Upper lobe of right lung (tissue), 1 donor: ENCODE measurements around the gene GNAT2. TPM values are rescaled to one million over a fixed set of nuclear protein-coding genes. Genes with fewer than 3 reads are reported as not detected.

Experiments
- ATAC-seq: fragments of 200-7000 bp; cut with Tn5 transposase; one replicate; pipeline ENCODE4 v1.9.1; 2020; ENCODE audit warnings: mild to moderate bottlenecking, moderate library complexity
- DNase-seq: peaks from one replicate; pipeline ENCODE4 v3.0.0-alpha.2; 2020
- H3K27ac ChIP-seq: fragments of 200-600 bp; one replicate; pipeline ENCODE4 v1.8.0; 2022
- H3K27me3 ChIP-seq: fragments of 200-600 bp; one replicate; pipeline ENCODE4 v1.8.0; 2022; ENCODE audit warnings: mild to moderate bottlenecking
- H3K36me3 ChIP-seq: fragments of 200-600 bp; one replicate; pipeline ENCODE4 v1.8.0; 2022
- H3K4me1 ChIP-seq: fragments of 200-600 bp; one replicate; pipeline ENCODE4 v1.8.0; 2022
- H3K4me3 ChIP-seq: fragments of 200-600 bp; one replicate; pipeline ENCODE4 v1.8.0; 2022; ENCODE audit warnings: mild to moderate bottlenecking
- H3K9me3 ChIP-seq: fragments of 200-600 bp; one replicate; pipeline ENCODE4 v1.8.0; 2022
- CTCF ChIP-seq: fragments of 200-600 bp; IDR thresholded peaks from one replicate; pipeline ENCODE4 v1.8.0; 2022; ENCODE audit warnings: antibody characterized with exemption
- intact Hi-C: fragments of 100-400 bp; cut with DNase I; formaldehyde crosslinking; loops from one replicate; pipeline ENCODE4 v1.11.0; 2022
- total RNA-seq: library from RNA; stranded (reverse); fragmentation: NEBNext Ultra II Directional; extraction: Animal tissue kit (Norgen Biotek cat#: 25700); gene quantifications from one replicate; pipeline ENCODE4 v1.2.1, GENCODE V29; 2021
- donor health status: DM: no; HTN: yes; CAD: no; lungs with severe emphysema.

Gene GNAT2
- total RNA-seq, 1 donor from 2014 or later, result not detected

DNA sequence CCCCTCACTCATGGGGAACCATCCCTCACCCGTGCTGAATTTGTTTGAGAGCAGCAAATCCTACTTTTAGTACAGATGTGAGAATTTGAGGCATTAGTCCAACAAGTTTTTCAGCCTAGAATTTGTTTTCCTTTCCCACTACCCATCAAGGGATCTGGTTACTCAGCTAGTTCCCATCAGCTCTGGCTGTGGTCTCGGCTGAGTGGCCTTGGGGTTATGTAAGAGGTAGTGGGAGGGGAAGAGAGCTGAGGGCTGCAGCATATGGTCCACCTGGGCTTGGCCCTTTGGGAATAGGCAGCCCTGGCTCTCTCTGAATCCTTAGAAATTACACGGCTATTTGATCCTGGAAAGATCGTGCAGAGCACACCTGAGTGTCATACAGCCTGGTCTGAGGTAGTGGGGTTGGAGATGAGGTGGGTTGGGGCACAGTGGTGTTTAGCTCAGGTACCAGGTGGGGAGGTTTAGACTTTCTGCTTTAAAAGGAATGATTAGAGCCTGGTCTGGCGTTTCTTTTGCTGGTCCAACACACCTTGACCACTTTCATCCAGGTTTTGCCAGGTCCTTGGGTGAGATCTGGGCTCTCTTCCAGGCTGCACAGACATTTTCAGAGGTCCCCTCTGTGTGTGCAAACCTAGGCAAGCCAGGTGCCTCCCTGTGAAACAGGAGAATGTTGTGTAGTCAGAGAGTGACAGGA is 40.7 kb upstream of the GNAT2 start:
- no peak for ATAC-seq
- intact Hi-C loops, result no loop called here
- DNase-seq, result no peak
- TF ChIP-seq CTCF, result no peak
- Histone ChIP-seq H3K27ac (no peak overlapping the region), H3K36me3 (peaks cover 7% of the 10 kb centered on the region), H3K4me3 (no peak overlapping the region), H3K9me3 (no peaks in the 10 kb centered on the region), H3K4me1 (peaks cover 8% of the 10 kb centered on the region), H3K27me3 (no peaks in the 10 kb centered on the region)

DNA sequence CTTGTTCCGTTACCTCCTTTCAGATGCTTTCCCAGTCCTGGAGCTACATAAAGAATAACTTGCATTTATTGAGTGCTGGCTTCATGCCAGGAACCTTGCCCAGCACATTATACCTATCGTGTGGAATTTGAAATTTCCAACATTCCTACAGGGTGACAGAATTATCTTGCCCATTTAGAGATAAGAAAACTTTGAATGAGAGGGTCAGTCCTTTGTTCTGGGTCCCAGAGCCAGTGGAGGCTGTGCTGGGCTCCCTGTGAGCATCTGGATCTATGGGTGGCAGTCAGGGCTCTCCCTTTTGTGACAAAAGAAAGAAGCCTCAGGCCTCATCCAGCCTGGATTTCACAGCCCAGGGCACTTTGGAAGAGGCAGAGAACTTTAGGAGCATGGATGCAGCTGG is 39.7 kb upstream of the GNAT2 start:
- no peak for DNase-seq
- no peaks in the 10 kb centered on the region for H3K27me3 ChIP-seq
- H3K4me1 ChIP-seq, result peaks cover 11% of the 10 kb centered on the region
- H3K36me3 ChIP-seq, result peaks cover 7% of the 10 kb centered on the region
- TF ChIP-seq CTCF, result no peak
- ATAC-seq, result no peak
- H3K4me3 ChIP-seq, result no peak overlapping the region
- intact Hi-C loops, result no loop called here
- H3K9me3 ChIP-seq, result no peaks in the 10 kb centered on the region
- H3K27ac ChIP-seq, result no peak overlapping the region

DNA sequence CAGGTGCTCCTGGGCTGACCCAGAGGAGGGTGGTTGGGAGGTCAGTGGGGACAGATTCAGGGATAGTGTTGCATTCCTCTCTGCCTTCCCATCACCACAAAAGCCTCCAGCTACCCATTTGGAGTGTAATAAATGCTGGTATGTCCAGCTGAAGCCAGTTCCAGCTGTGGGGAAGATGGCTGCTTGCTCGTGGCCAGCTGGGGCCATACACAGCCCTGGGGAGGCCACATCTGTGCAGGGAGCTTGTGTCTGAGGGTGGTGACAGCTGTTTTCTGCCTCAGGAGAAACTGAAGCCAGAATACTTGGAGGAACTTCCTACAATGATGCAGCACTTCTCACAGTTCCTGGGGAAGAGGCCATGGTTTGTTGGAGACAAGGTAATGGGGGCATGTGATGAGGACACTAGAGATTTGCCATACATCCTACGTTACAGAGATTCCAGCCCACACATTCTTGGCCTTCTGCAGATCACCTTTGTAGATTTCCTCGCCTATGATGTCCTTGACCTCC is 39.2 kb upstream of the GNAT2 start:
- DNase-seq, result no peak
- H3K4me3 ChIP-seq, result no peak overlapping the region
- TF ChIP-seq CTCF, result no peak
- H3K9me3 ChIP-seq, result no peaks in the 10 kb centered on the region
- peaks cover 7% of the 10 kb centered on the region for H3K36me3 ChIP-seq
- no peaks in the 10 kb centered on the region for H3K27me3 ChIP-seq
- no peak for ATAC-seq
- intact Hi-C loops, result no loop called here
- H3K27ac ChIP-seq, result no peak overlapping the region
- peaks cover 11% of the 10 kb centered on the region for H3K4me1 ChIP-seq

DNA sequence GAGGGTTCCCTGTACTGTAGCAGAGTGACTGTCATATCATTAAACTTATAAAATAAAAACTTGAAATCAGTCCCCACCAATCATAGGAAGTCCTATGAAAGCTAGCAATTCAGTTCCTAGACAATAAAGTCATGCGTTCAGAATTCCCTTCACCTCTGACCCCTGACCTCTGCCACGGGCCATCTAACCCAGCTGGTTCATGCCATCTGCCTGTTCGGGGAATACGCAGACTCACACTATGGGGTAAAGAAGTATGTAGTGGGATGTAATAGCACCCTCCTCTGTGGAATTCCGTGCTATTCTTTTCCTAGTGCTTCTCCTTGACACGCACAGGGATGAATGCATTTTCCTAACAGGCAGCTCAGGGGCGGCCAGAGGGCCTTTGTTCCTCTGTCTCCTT is 38.6 kb upstream of the GNAT2 start:
- H3K4me3 ChIP-seq, result no peak overlapping the region
- H3K36me3 ChIP-seq, result peaks cover 7% of the 10 kb centered on the region
- ATAC-seq (no peak), DNase-seq (no peak)
- TF ChIP-seq CTCF, result no peak
- peaks cover 11% of the 10 kb centered on the region for H3K4me1 ChIP-seq
- H3K27me3 ChIP-seq, result no peaks in the 10 kb centered on the region
- H3K27ac ChIP-seq, result no peak overlapping the region
- intact Hi-C loops, result no loop called here
- H3K9me3 ChIP-seq, result no peaks in the 10 kb centered on the region

- Histone ChIP-seq H3K4me3 (no peak overlapping the region), H3K27me3 (no peaks in the 10 kb centered on the region), H3K9me3 (no peaks in the 10 kb centered on the region), H3K27ac (no peak overlapping the region), H3K36me3 (peaks cover 7% of the 10 kb centered on the region), H3K4me1 (peaks cover 11% of the 10 kb centered on the region)
- no peak for ATAC-seq
- intact Hi-C loops, result no loop called here
- no peak for TF ChIP-seq CTCF
- no peak for DNase-seq
These were observed 38.0 kb upstream of the GNAT2 start for GRCh38 chr1:109657395-109657794.
